B cell (primary cell): ENCODE data around the gene GUCY1A1. TPM values are rescaled to one million over a fixed set of nuclear protein-coding genes. Genes with fewer than 3 reads are reported as not detected.

Experiments used
- ATAC-seq: fragments of 200-7000 bp; cut with Tn5 transposase; one replicate; pipeline ENCODE4 v1.10.0; 2021; ENCODE audit warnings: low read depth, mild to moderate bottlenecking, moderate number of reproducible peaks, moderate library complexity
- CTCF ChIA-PET: fragments of 350-600 bp; sonication (Branson Sonifier 250); formaldehyde crosslinking; loops from one replicate; lab custom pipeline; 2021; ENCODE audit warnings: antibody characterized with exemption, inconsistent platforms; lab: Charles Lee
- POLR2A ChIA-PET: fragments of 350-600 bp; sonication (Branson Sonifier 250); formaldehyde crosslinking; loops from one replicate; lab custom pipeline; 2021; ENCODE audit warnings: antibody characterized with exemption; lab: Charles Lee
- DNase-seq: peaks from one replicate; pipeline ENCODE4 v3.0.0; 2013
- H2AFZ ChIP-seq: 2 replicates; pipeline ENCODE4 v1.6.1; 2012; ENCODE audit warnings: mild to moderate bottlenecking, low read depth, low read length; ENCODE audit not compliant: insufficient read depth, poor library complexity, severe bottlenecking
- H3K27ac ChIP-seq, 2 donors: 1 replicate in 1 of 2; 2 replicates in 1 of 2; pipeline ENCODE4 v1.5.1; 2012 to 2013; ENCODE audit warnings: low read length in 2 of 2, mild to moderate bottlenecking in 2 of 2, moderate library complexity in 1 of 2
- H3K27me3 ChIP-seq, 4 experiments: fragments of 200-600 bp in 1 of 4; sonication (generic) in 1 of 4; replicated peaks in 1 of 4; 1 replicate in 2 of 4; 2 replicates in 2 of 4; pipeline versions ENCODE4 v1.6.1 to v1.7.0; 2013 to 2016; ENCODE audit warnings: low read length in 3 of 4, mild to moderate bottlenecking in 2 of 4, mixed read lengths in 1 of 4, moderate library complexity in 1 of 4; ENCODE audit not compliant: insufficient read depth in 4 of 4, control insufficient read depth in 3 of 4; ENCODE audit errors: control extremely low read depth in 1 of 4
- H3K36me3 ChIP-seq, 2 experiments: replicated peaks in 1 of 2; 1 replicate in 1 of 2; 2 replicates in 1 of 2; pipeline versions ENCODE4 v1.6.1 to v1.7.1; 2013; ENCODE audit warnings: low read length in 1 of 2; ENCODE audit not compliant: insufficient read depth in 2 of 2, control insufficient read depth in 1 of 2; ENCODE audit errors: control extremely low read depth in 1 of 2, extremely low read depth in 1 of 2
- H3K4me1 ChIP-seq, 2 donors: fragments of 200-600 bp in 1 of 2; sonication (generic) in 1 of 2; 1 replicate in 1 of 2; 2 replicates in 1 of 2; pipeline versions ENCODE4 v1.5.1 to v1.6.1; 2013 to 2017; ENCODE audit warnings: low read length in 2 of 2; ENCODE audit not compliant: control insufficient read depth in 2 of 2, insufficient read depth in 2 of 2
- H3K4me2 ChIP-seq: replicated peaks from 2 replicates; pipeline ENCODE3; 2012; ENCODE audit warnings: mild to moderate bottlenecking, low read depth, low read length; ENCODE audit not compliant: poor library complexity, severe bottlenecking
- H3K4me3 ChIP-seq, 5 experiments: fragments of 200-600 bp in 1 of 5; sonication (generic) in 1 of 5; 1 replicate in 3 of 5; 2 replicates in 2 of 5; pipeline versions ENCODE4 v1.5.1 to v1.7.0; 2011 to 2016; ENCODE audit warnings: low read length in 4 of 5, mild to moderate bottlenecking in 4 of 5, low read depth in 2 of 5, control low read depth in 1 of 5, moderate library complexity in 1 of 5; ENCODE audit not compliant: insufficient read depth in 1 of 5; ENCODE audit errors: control extremely low read depth in 1 of 5, extremely low read depth in 1 of 5
- H3K79me2 ChIP-seq: fragments of 200-600 bp; sonication (generic); one replicate; pipeline ENCODE4 v1.6.0; 2016; ENCODE audit warnings: low read length; ENCODE audit not compliant: control insufficient read depth, insufficient read depth
- H3K9ac ChIP-seq: fragments of 200-600 bp; sonication (generic); 2 replicates; pipeline ENCODE4 v1.6.1; 2017; ENCODE audit warnings: mild to moderate bottlenecking, low read length, moderate library complexity
- H3K9me3 ChIP-seq, 3 donors: one replicate each; pipeline versions ENCODE4 v1.6.1 to v1.7.1; 2013; ENCODE audit warnings: low read length in 2 of 3; ENCODE audit not compliant: control insufficient read depth in 2 of 3, insufficient read depth in 1 of 3; ENCODE audit errors: control extremely low read depth in 1 of 3
- H4K20me1 ChIP-seq: 2 replicates; pipeline ENCODE4 v1.6.0; 2012; ENCODE audit warnings: mild to moderate bottlenecking, low read length; ENCODE audit not compliant: insufficient read depth, control insufficient read depth, poor library complexity, severe bottlenecking
- H3K27ac Mint-ChIP-seq: one replicate; pipeline ENCODE4 v1.8.0; 2021; ENCODE audit warnings: mixed read lengths
- H3K27me3 Mint-ChIP-seq: one replicate; pipeline ENCODE4 v1.8.0; 2021; ENCODE audit warnings: mixed read lengths
- H3K4me1 Mint-ChIP-seq: one replicate; pipeline ENCODE4 v1.8.0; 2021; ENCODE audit warnings: mixed read lengths
- H3K4me3 Mint-ChIP-seq: one replicate; pipeline ENCODE4 v1.8.0; 2021; ENCODE audit warnings: mixed read lengths
- H3K9me3 Mint-ChIP-seq: one replicate; pipeline ENCODE4 v1.8.0; 2022; ENCODE audit warnings: mixed read lengths; ENCODE audit not compliant: insufficient read depth
- CTCF ChIP-seq: fragments of 200-600 bp; IDR thresholded peaks from one replicate; pipeline ENCODE4 v1.8.0; 2022; ENCODE audit warnings: antibody characterized with exemption, mild to moderate bottlenecking
- EZH2 ChIP-seq: IDR thresholded peaks from 2 replicates; pipeline ENCODE4 v1.6.1; 2012; ENCODE audit warnings: borderline replicate concordance, low read depth, mild to moderate bottlenecking, moderate library complexity, low read length; ENCODE audit not compliant: insufficient read depth, poor library complexity, severe bottlenecking
- WGBS: methylation state at CpG from one replicate; pipeline ENCODE4 v1.1.5; 2013; ENCODE audit warnings: missing lambda C conversion rate; ENCODE audit not compliant: insufficient coverage; 5-methylcytosine and 5-hydroxymethylcytosine counted together
- intact Hi-C: fragments of 100-400 bp; cut with micrococcal nuclease; formaldehyde crosslinking; loops from one replicate; pipeline ENCODE4 v1.10.0; 2022
- polyA minus RNA-seq: library from RNA; depleted of rRNA, polyadenylated mRNA; stranded (reverse); fragments of >200 nt; gene quantifications from 2 replicates; pipeline ENCODE4 v1.2.3, GENCODE V29; 2012
- polyA plus RNA-seq: library from polyadenylated mRNA; depleted of rRNA; stranded (reverse); fragments of >200 nt; gene quantifications from 2 replicates; pipeline ENCODE4 v1.2.3, GENCODE V29; 2012
- total RNA-seq, 2 donors: library from RNA; stranded (reverse); fragments of 120-200 nt in 1 of 2; gene quantifications; 1 replicate in 1 of 2; 2 replicates in 1 of 2; pipeline versions ENCODE4 v1.2.3 to v1.2.4, GENCODE V29; 2013 to 2022

The GUCY1A1 gene
- total RNA-seq (0.10 and 0.25 TPM in 2 replicates), polyA plus RNA-seq (0.12 and 0.40 TPM in 2 replicates), polyA minus RNA-seq (1.1 and 1.9 TPM in 2 replicates)
- 2.8 TPM for total RNA-seq (2013)

GRCh38 chr4:155666344-155667221 is at the start of gene GUCY1A1:
Gene GUCY1A1 (plus strand): TSS chr4:155666848. CDS start chr4:155696868, 30,020 bp downstream.
- H2AFZ ChIP-seq = peak within 1 kb of the TSS; percentile 52
- H3K4me3 ChIP-seq = peak within 1 kb of the TSS; percentile 36 to 54 (median 53)
- H3K27ac ChIP-seq = no peak within 1 kb of the TSS
- Mint-ChIP-seq H3K27me3 (peaks cover 46% of the 10 kb centered on the region), H3K9me3 (no peaks in the 10 kb centered on the region), H3K4me1 (peaks cover 21% of the 10 kb centered on the region), H3K4me3 (peak within 1 kb of the TSS; percentile 89), H3K27ac (no peak within 1 kb of the TSS)
- no peaks in the 10 kb centered on the region for H3K9me3 ChIP-seq
- no peaks in the 10 kb centered on the region for H3K79me2 ChIP-seq
- ATAC-seq (peak; percentile 28), DNase-seq (no peak)
- H3K4me2 ChIP-seq = peak within 1 kb of the TSS; percentile 73
- ChIA-PET POLR2A (no interaction called here), CTCF (no interaction called here)
- intact Hi-C loops = no loop called here
- peaks cover 0 to 12% (median 1%) of the 10 kb centered on the region in 4 experiments for H3K27me3 ChIP-seq
- WGBS = 5% methylated on average over 24 of the region's 25 CpGs
- H4K20me1 ChIP-seq = no peaks in the 10 kb centered on the region
- TF ChIP-seq EZH2 (no peak), CTCF (no peak)
- peaks cover 11 to 12% of the 10 kb centered on the region in 2 donors for H3K4me1 ChIP-seq
- H3K36me3 ChIP-seq = no peaks in the 10 kb centered on the region
- peak within 1 kb of the TSS; percentile 43 for H3K9ac ChIP-seq

- Histone ChIP-seq H2AFZ (no peak overlapping the region), H3K4me3 (no peak overlapping the region), H3K27ac (no peak overlapping the region), H3K4me2 (no peak overlapping the region), H3K9me3 (no peaks in the 10 kb centered on the region), H3K79me2 (no peaks in the 10 kb centered on the region), H3K9ac (no peak overlapping the region), H3K27me3 (no peaks in the 10 kb centered on the region), H3K36me3 (no peaks in the 10 kb centered on the region), H3K4me1 (no peaks in the 10 kb centered on the region), H4K20me1 (no peaks in the 10 kb centered on the region)
- WGBS = no CpG with 5 or more reads among the region's 3 CpGs
- H3K4me3 Mint-ChIP-seq = no peak overlapping the region
- ChIA-PET POLR2A (no interaction called here), CTCF (no interaction called here)
- H3K4me1 Mint-ChIP-seq = no peaks in the 10 kb centered on the region
- no peak overlapping the region for H3K27ac Mint-ChIP-seq
- intact Hi-C loops = no loop called here
- no peak for TF ChIP-seq CTCF
- no peak for TF ChIP-seq EZH2
- no peaks in the 10 kb centered on the region for H3K27me3 Mint-ChIP-seq
- DNase-seq (no peak), ATAC-seq (no peak)
- no peaks in the 10 kb centered on the region for H3K9me3 Mint-ChIP-seq
These were observed 49.4 kb upstream of the GUCY1A1 start for GRCh38 chr4:155617296-155617695.
